A204.1 (cell line): Measurements from ENCODE around the gene KLC3.
"Not testable (repeated sequence)": the region's sequence is repeated elsewhere in the genome, so short reads cannot be mapped to it uniquely, and the experiment has no call there.

Experiments used
- FAIRE-seq: peaks from 2 replicates; lab custom pipeline; 2012; peaks lifted over from hg19 to GRCh38; lab: Jason Lieb, UNC

KLC3 gene

GRCh38 chr19:45320997-45321775 is 19.4 kb upstream of the KLC3 start:
- no peak for FAIRE-seq

DNA sequence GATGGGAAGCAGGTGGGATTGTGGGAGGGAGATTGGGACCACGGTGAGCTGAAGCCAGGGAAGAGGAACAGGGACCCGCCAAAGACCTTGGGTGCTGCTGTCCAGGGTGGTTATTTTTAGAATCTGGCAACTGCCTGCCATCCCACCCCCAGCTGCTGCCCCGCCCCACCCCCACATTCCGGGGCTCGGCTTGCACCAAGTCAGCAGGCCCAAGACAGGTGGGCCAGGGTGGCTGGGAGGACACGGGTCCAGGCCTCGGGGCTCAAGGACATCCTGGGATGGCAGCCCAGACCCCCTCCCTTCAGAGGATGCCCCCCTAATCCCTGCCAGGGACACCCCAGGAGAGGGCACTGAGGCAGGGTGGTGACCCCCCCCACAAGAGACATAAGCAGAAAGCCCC is 18.7 kb upstream of the KLC3 start:
- no peak for FAIRE-seq

GRCh38 chr19:45322311-45322710 is 18.2 kb upstream of the KLC3 start:
- FAIRE-seq, result no peak

DNA sequence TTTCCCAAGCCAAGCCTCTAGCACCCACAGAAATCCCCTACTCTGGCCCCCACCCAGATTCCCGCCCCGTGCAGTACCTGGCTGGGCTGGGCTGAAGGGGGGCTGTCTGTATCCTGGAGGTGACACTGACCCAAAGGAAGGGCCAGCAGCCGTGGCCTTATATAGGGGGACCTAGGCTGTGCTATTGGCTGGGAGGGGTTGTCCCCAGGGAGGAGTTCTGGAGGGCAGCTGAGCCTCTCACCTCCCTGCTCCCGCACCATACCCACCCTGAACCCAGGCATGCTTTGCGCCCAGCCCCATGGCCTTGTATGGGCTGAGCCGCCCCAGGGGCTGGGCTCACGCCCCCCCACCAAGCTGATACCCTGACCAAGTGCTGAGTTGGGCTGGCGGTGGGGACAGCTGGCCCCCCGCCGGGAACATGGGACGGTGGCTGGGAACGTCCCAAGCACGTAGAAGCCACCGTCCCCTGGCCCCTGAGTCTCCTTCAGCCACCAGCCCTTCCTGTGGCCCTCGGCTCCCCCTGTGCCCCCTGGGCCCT is 17.7 kb upstream of the KLC3 start, which contains the start of gene CKM:
TSS of gene CKM (minus strand) at position 132 of the 538 bp plus-strand sequence. CDS start 3,162 bp downstream, outside the sequence.
- FAIRE-seq, result no peak

- FAIRE-seq, result no peak
Observed at GRCh38 chr19:45323671-45324081, 16.9 kb upstream of the KLC3 start.

GRCh38 chr19:45324349-45324907 is 16.1 kb upstream of the KLC3 start:
- no peak for FAIRE-seq

- FAIRE-seq, result no peak
Observed at GRCh38 chr19:45327404-45328143, 13.0 kb upstream of the KLC3 start.

- FAIRE-seq, result no peak
Observed at GRCh38 chr19:45331411-45331810, 9.1 kb upstream of the KLC3 start.

- no peak for FAIRE-seq
Observed at GRCh38 chr19:45333609-45334303, 6.8 kb upstream of the KLC3 start.

- FAIRE-seq, result not testable (repeated sequence)
Observed at GRCh38 chr19:45334881-45335280, 5.7 kb upstream of the KLC3 start.

DNA sequence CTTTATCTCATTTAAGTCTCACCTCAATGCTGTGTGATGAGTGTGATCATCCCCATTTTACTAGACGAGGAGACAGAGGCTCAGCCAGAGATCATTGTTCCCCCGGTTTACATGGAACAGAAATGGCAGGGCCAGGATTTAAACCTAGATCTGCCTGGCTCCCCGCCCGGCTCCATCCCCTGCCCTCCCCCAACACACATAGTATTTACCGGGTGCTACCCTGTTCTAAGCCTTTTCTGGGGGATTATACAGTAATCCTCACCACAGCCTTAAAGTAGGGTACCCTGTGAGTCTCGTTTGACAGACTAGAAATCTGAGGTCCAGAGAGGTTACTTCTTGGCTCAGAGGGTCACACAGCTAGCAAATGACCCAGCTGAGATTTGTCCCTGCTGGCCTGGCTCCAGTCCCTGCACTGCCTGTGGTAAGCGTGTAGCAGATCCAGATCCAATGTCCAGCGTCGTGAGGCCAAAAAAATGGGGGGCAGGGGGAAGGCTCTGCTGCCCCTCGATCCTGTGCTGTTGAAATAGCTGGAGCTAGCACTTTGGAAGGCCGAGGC is 3.8 kb upstream of the KLC3 start:
- no peak for FAIRE-seq

DNA sequence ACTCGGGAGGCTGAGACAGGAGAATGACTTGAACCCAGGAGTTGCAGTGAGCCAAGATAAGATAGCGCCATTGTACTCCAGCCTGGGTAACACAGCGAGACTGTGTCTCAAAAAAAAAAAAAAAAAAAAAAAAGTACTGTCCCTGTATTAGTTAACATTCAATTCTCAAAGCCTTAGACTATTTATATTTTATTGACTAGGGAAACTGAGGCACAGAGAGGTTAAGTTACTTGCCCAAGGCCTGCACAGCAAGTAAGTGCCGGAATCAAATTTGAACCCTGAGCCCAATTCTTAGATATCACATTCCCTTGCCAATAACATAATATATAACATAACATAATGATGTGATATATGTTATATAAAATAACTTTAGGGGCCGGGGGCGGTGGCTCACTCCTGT is 921 bp upstream of the KLC3 start:
- FAIRE-seq, result no peak

- no peak for FAIRE-seq
Observed at GRCh38 chr19:45340899-45341453, 426 bp downstream of the KLC3 start.

GRCh38 chr19:45342911-45343310 is 2.4 kb downstream of the KLC3 start:
- no peak for FAIRE-seq

DNA sequence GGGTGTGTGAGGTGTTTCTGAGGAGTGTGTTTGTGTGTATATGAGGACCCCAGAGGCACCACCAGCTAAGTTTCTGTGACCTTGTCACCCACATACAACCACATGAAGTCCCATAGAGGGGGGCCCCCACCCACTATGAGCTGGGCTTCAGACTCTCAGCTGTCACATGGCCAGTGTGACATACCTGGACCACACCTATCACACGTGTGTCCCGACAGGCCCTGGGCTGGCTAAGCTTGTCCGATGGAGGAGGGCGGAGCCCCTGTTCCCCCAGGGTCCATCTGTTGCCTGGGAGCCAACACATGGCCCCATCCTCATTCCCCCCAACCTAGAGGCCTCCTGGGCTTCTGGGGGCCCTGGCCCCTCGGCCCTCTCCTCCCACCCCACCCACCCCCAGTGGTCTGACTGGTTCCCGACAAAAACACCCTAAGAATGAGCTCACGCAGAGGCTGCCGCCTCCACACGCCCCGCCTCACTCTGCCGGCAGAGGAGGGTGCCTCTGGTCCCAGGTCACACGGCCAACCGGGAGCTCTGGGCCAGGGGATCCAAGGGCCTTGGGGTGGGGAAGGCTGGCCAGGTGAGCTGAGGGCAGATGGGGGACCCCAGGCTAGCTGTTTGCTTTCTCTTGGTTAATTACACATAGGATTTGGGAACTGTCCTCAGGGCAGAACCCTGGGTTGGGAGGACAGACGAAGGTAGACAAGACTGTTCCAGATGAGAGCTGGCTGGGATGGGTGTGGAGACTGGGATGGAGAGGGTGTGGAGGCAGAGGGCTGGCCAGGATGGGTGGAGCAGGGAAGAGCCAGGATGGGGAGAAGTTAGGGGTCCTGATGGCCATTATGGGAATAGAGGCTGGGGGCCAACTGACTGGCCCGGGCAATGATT is 4.3 kb downstream of the KLC3 start:
- FAIRE-seq, result no peak

GRCh38 chr19:45345506-45345860 is 4.9 kb downstream of the KLC3 start:
- no peak for FAIRE-seq

DNA sequence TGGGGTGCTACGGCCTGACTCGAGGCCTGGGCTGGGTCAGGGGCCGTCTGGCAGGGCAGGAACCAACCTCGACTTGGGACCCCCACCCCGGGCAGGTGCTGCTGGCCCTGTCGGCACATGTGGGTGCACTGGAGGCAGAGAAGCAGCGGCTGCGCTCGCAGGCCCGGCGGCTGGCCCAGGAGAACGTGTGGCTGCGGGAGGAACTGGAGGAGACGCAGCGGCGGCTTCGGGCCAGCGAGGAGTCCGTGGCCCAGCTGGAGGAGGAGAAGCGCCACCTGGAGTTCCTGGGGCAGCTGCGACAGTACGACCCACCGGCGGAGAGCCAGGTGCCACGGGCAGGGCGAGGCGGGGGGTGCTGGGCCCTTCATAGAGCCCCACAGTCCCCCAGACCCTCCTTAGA is 5.9 kb downstream of the KLC3 start:
- no peak for FAIRE-seq

DNA sequence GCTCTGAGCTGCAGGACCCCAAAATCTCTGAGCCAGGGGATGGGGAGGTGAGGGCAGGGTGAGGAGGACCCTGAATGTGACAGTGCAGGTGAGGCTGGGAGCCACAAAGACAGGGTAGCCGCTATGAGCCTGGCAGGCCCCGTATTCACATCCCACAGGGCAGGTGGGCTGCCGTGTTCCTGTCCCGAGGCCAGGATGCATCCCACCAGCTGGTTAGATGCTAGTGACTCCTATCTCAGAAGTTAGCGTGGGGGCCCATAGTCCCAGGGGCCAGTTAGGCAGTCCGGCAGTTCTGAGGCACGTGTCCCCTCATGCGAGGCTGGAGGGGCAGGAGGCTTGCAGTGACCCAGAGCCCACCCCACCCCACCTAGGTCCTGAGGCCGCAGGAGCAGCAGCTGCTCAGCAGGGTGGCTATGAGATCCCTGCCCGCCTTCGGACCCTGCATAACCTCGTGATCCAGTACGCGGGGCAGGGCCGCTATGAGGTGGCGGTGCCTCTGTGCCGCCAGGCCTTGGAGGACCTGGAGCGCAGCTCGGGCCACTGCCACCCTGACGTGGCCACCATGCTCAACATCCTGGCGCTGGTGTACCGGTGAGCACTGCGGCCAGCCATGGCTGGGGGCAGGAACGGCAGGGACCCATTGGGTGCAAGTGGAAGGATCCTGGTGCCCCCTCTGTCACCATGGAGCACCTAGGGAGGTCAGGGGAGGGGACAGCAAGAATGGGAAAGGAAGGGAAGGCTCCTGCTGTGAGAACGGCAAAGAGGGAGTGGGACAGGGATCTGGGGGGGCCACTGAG is 7.2 kb downstream of the KLC3 start:
- FAIRE-seq, result no peak

- FAIRE-seq, result no peak
Observed at GRCh38 chr19:45348367-45349125, 8.0 kb downstream of the KLC3 start.
